H9 (cell line): Measurements from ENCODE around the gene ACER3. TPM values are rescaled to one million over a fixed set of nuclear protein-coding genes. Genes with fewer than 3 reads are reported as not detected.

Source experiments
- DNase-seq: peaks from one replicate; pipeline ENCODE4 v3.0.0-alpha.2; 2017
- H2AFZ ChIP-seq: one replicate; pipeline ENCODE4 v1.6.1; 2013; ENCODE audit warnings: mild to moderate bottlenecking, low read length, control low read depth, moderate library complexity
- H2AK5ac ChIP-seq: 2 replicates; pipeline ENCODE4 v1.6.1; 2013; ENCODE audit warnings: low read length, control low read depth, mixed read lengths; ENCODE audit not compliant: insufficient read length
- H2BK120ac ChIP-seq: one replicate; pipeline ENCODE4 v1.6.1; 2013; ENCODE audit warnings: low read depth, mild to moderate bottlenecking, low read length, control low read depth, inconsistent platforms; ENCODE audit not compliant: poor library complexity, severe bottlenecking
- H2BK12ac ChIP-seq: 2 replicates; pipeline ENCODE4 v1.6.1; 2013; ENCODE audit warnings: low read length, control low read depth, mixed read lengths, low read depth; ENCODE audit not compliant: insufficient read length
- H2BK15ac ChIP-seq: 2 replicates; pipeline ENCODE4 v1.6.1; 2013; ENCODE audit warnings: low read depth, low read length, control low read depth
- H2BK20ac ChIP-seq: one replicate; pipeline ENCODE4 v1.6.1; 2013; ENCODE audit warnings: low read depth, mild to moderate bottlenecking, low read length, control low read depth, inconsistent platforms; ENCODE audit not compliant: poor library complexity, severe bottlenecking
- H2BK5ac ChIP-seq: 2 replicates; pipeline ENCODE4 v1.6.1; 2013; ENCODE audit warnings: low read length, control low read depth, mixed read lengths; ENCODE audit not compliant: insufficient read length
- H3K14ac ChIP-seq: 2 replicates; pipeline ENCODE4 v1.6.1; 2013; ENCODE audit warnings: low read length, control low read depth; ENCODE audit not compliant: insufficient read depth
- H3K18ac ChIP-seq: 2 replicates; pipeline ENCODE4 v1.6.1; 2013; ENCODE audit warnings: low read depth, mild to moderate bottlenecking, mixed read lengths, low read length, control low read depth; ENCODE audit not compliant: insufficient read length
- H3K23ac ChIP-seq: 2 replicates; pipeline ENCODE4 v1.6.1; 2013; ENCODE audit warnings: low read length, control low read depth, mixed read lengths, low read depth; ENCODE audit not compliant: insufficient read length
- H3K23me2 ChIP-seq: 2 replicates; pipeline ENCODE4 v1.6.1; 2013; ENCODE audit warnings: low read depth, mild to moderate bottlenecking, mixed read lengths, low read length, control low read depth; ENCODE audit not compliant: insufficient read length, poor library complexity, severe bottlenecking
- H3K27ac ChIP-seq: 2 replicates; pipeline ENCODE4 v1.5.1; 2013; ENCODE audit warnings: low read length, control low read depth, mixed read lengths, low read depth; ENCODE audit not compliant: insufficient read length
- H3K27me3 ChIP-seq: 2 replicates; pipeline ENCODE4 v1.6.1; 2013; ENCODE audit warnings: low read length, control low read depth, inconsistent platforms; ENCODE audit not compliant: insufficient read depth
- H3K4ac ChIP-seq: 2 replicates; pipeline ENCODE4 v1.6.1; 2013; ENCODE audit warnings: low read depth, mild to moderate bottlenecking, control low read depth, inconsistent platforms, low read length, moderate library complexity
- H3K4me1 ChIP-seq: 2 replicates; pipeline ENCODE4 v1.6.1; 2013; ENCODE audit warnings: low read length, control low read depth, inconsistent platforms; ENCODE audit not compliant: insufficient read depth
- H3K4me2 ChIP-seq: 2 replicates; pipeline ENCODE4 v1.6.1; 2013; ENCODE audit warnings: low read length, control low read depth, mixed read lengths; ENCODE audit not compliant: insufficient read length, insufficient read depth
- H3K56ac ChIP-seq: 2 replicates; pipeline ENCODE4 v1.6.1; 2013; ENCODE audit warnings: low read depth, mild to moderate bottlenecking, mixed read lengths, low read length, control low read depth; ENCODE audit not compliant: insufficient read length
- H3K79me1 ChIP-seq: 2 replicates; pipeline ENCODE4 v1.6.1; 2013; ENCODE audit warnings: low read depth, mild to moderate bottlenecking, moderate library complexity, low read length, control low read depth, inconsistent platforms; ENCODE audit not compliant: insufficient read depth, poor library complexity, severe bottlenecking
- H3K79me2 ChIP-seq: 2 replicates; pipeline ENCODE4 v1.6.1; 2013; ENCODE audit warnings: low read length, control low read depth, inconsistent platforms; ENCODE audit not compliant: insufficient read depth
- H3K9ac ChIP-seq: 2 replicates; pipeline ENCODE4 v1.6.1; 2013; ENCODE audit warnings: low read length, control low read depth, mixed read lengths; ENCODE audit not compliant: insufficient read length; ENCODE audit errors: extremely low read depth
- H3K9me3 ChIP-seq: one replicate; pipeline ENCODE4 v1.6.1; 2013; ENCODE audit warnings: low read depth, low read length, inconsistent platforms; ENCODE audit not compliant: control insufficient read depth
- H3T11ph ChIP-seq: one replicate; pipeline ENCODE4 v1.6.1; 2013; ENCODE audit warnings: mild to moderate bottlenecking, low read length, control low read depth, inconsistent platforms
- H4K20me1 ChIP-seq: one replicate; pipeline ENCODE4 v1.6.1; 2013; ENCODE audit not compliant: control insufficient read depth, insufficient read length, insufficient read depth
- H4K5ac ChIP-seq: 2 replicates; pipeline ENCODE4 v1.6.1; 2013; ENCODE audit warnings: low read depth, mild to moderate bottlenecking, mixed read lengths, low read length, control low read depth; ENCODE audit not compliant: insufficient read length
- H4K8ac ChIP-seq: replicated peaks from 2 replicates; pipeline ENCODE4 v1.6.1; 2013; ENCODE audit warnings: low read length, control low read depth, mixed read lengths, low read depth; ENCODE audit not compliant: insufficient read length
- H4K91ac ChIP-seq: 2 replicates; pipeline ENCODE4 v1.6.1; 2013; ENCODE audit warnings: low read depth, mild to moderate bottlenecking, moderate library complexity, mixed read lengths, low read length, control low read depth; ENCODE audit not compliant: insufficient read length
- H3K27ac Mint-ChIP-seq, 3 experiments: 2 replicates in 2 of 3; 3 replicates in 1 of 3; pipeline ENCODE4 v1.8.0; 2020 to 2021; ENCODE audit warnings: mixed read lengths in 3 of 3, mild to moderate bottlenecking in 1 of 3, moderate library complexity in 1 of 3
- H3K27me3 Mint-ChIP-seq: 2 replicates; pipeline ENCODE4 v1.8.0; 2021; ENCODE audit warnings: low read depth, mild to moderate bottlenecking, moderate library complexity, mixed read lengths
- H3K36me3 Mint-ChIP-seq, 3 experiments: 2 replicates in 2 of 3; 3 replicates in 1 of 3; pipeline ENCODE4 v1.8.0; 2020 to 2021; ENCODE audit warnings: low read depth in 3 of 3, mixed read lengths in 3 of 3; ENCODE audit not compliant: insufficient read depth in 1 of 3
- H3K4me1 Mint-ChIP-seq, 2 experiments: 2 replicates each; pipeline ENCODE4 v1.8.0; 2020; ENCODE audit warnings: mixed read lengths in 2 of 2
- H3K4me3 Mint-ChIP-seq, 2 experiments: 2 replicates in 1 of 2; 3 replicates in 1 of 2; pipeline ENCODE4 v1.8.0; 2020 to 2021; ENCODE audit warnings: mild to moderate bottlenecking in 2 of 2, mixed read lengths in 2 of 2, moderate library complexity in 1 of 2
- H3K9me3 Mint-ChIP-seq, 2 experiments: 2 replicates in 1 of 2; 3 replicates in 1 of 2; pipeline ENCODE4 v1.8.0; 2020; ENCODE audit warnings: mild to moderate bottlenecking in 2 of 2, mixed read lengths in 2 of 2, moderate library complexity in 1 of 2
- WGBS: extraction: QIAGEN DNeasy Blood & Tissue Kit; methylation state at CpG from one replicate; pipeline ENCODE4 v1.1.7; 2013; ENCODE audit warnings: missing lambda C conversion rate, low lambda C conversion rate, mixed read lengths; ENCODE audit not compliant: insufficient read length; ENCODE audit errors: extremely low coverage; 5-methylcytosine and 5-hydroxymethylcytosine counted together
- total RNA-seq: library from RNA; stranded (reverse); gene quantifications from 2 replicates; pipeline ENCODE4 v1.2.1, GENCODE V29; 2021
- TF ChIP-seq, protein P1 (sequence below): fragments of 200-600 bp; sonication (generic); conservative IDR thresholded peaks from 3 replicates; pipeline ENCODE4 v1.8.0; 2021; ENCODE audit warnings: antibody characterized with exemption, mild to moderate bottlenecking

The ACER3 gene
- total RNA-seq, 1 experiment from 2014 or later, result 14.7 TPM

GRCh38 chr11:77074626-77075221 is 214.0 kb downstream of the ACER3 start:
- Mint-ChIP-seq H3K36me3 (peaks cover 0 to 3% (median 0%) of the 10 kb centered on the region in 3 experiments; a peak in 5 of 7 replicates), H3K27ac (no peak overlapping the region), H3K27me3 (no peaks in the 10 kb centered on the region), H3K4me3 (no peak overlapping the region), H3K9me3 (peaks cover 6 to 9% of the 10 kb centered on the region in 2 experiments; a peak in 4 of 5 replicates), H3K4me1 (peaks cover 3 to 11% of the 10 kb centered on the region in 2 experiments; a peak in 3 of 4 replicates)
- H3K9me3 ChIP-seq, result no peaks in the 10 kb centered on the region
- no peak overlapping the region for H2BK20ac ChIP-seq
- no peak overlapping the region for H3T11ph ChIP-seq
- no peak overlapping the region for H3K9ac ChIP-seq
- no peak overlapping the region for H2BK15ac ChIP-seq
- H3K4me1 ChIP-seq, result no peaks in the 10 kb centered on the region
- no CpG with 5 or more reads among the region's 15 CpGs for WGBS
- H2BK120ac ChIP-seq, result no peak overlapping the region
- H3K27me3 ChIP-seq, result no peaks in the 10 kb centered on the region
- no peaks in the 10 kb centered on the region for H3K79me2 ChIP-seq
- H4K20me1 ChIP-seq, result no peaks in the 10 kb centered on the region
- DNase-seq, result peak; percentile 18
- H3K79me1 ChIP-seq, result no peaks in the 10 kb centered on the region
- H3K18ac ChIP-seq, result no peak overlapping the region
- H2BK12ac ChIP-seq, result no peak overlapping the region
- H3K27ac ChIP-seq, result no peak overlapping the region
- H3K14ac ChIP-seq, result no peak overlapping the region
- H3K23ac ChIP-seq, result no peak overlapping the region
- no peak overlapping the region for H4K91ac ChIP-seq
- H4K5ac ChIP-seq, result no peak overlapping the region
- no peak overlapping the region for H2BK5ac ChIP-seq
- no peak overlapping the region for H3K56ac ChIP-seq
- H2AFZ ChIP-seq, result no peak overlapping the region
- H3K23me2 ChIP-seq, result no peaks in the 10 kb centered on the region
- TF ChIP-seq, protein P1, sequence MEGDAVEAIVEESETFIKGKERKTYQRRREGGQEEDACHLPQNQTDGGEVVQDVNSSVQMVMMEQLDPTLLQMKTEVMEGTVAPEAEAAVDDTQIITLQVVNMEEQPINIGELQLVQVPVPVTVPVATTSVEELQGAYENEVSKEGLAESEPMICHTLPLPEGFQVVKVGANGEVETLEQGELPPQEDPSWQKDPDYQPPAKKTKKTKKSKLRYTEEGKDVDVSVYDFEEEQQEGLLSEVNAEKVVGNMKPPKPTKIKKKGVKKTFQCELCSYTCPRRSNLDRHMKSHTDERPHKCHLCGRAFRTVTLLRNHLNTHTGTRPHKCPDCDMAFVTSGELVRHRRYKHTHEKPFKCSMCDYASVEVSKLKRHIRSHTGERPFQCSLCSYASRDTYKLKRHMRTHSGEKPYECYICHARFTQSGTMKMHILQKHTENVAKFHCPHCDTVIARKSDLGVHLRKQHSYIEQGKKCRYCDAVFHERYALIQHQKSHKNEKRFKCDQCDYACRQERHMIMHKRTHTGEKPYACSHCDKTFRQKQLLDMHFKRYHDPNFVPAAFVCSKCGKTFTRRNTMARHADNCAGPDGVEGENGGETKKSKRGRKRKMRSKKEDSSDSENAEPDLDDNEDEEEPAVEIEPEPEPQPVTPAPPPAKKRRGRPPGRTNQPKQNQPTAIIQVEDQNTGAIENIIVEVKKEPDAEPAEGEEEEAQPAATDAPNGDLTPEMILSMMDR, result no peak
- H4K8ac ChIP-seq, result no peak overlapping the region
- H3K4me2 ChIP-seq, result no peak overlapping the region
- no peak overlapping the region for H2AK5ac ChIP-seq
- no peak overlapping the region for H3K4ac ChIP-seq
